ENCODE data around the gene PTPRN2. TPM values are rescaled to one million over a fixed set of nuclear protein-coding genes. Genes with fewer than 3 reads are reported as not detected.

The PTPRN2 gene
- polyA plus RNA-seq, 1 experiment, result 0.02 TPM

GRCh38 chr7:157674027-157674714, 913.5 kb downstream of the PTPRN2 start:
- Histone ChIP-seq H3K27me3 (ENCODE audit: control insufficient read depth, insufficient read depth, low read length) (no peaks in the 10 kb centered on the region), H3K27ac (ENCODE audit: low read depth, low read length) (no peak overlapping the region), H3K9me3 (ENCODE audit: control insufficient read depth, insufficient read depth, low read length) (peaks cover 79% of the 10 kb centered on the region), H3K4me3 (ENCODE audit: low read depth, low read length) (no peak overlapping the region)
- POLR2A ChIA-PET, result no interaction called here
- no peak for DNase-seq (ENCODE audit: low read depth, low spot score)
- CTCF ChIA-PET, result no interaction called here
- TF ChIP-seq CTCF (IDR thresholded peaks at IDR 0.05; ENCODE audit: low read depth, low read length), result no peak

GRCh38 chr7:157673573-157673972, 914.0 kb downstream of the PTPRN2 start:
- CTCF ChIA-PET, result no interaction called here
- Histone ChIP-seq H3K9me3 (ENCODE audit: control insufficient read depth, insufficient read depth, low read length) (peaks cover 85% of the 10 kb centered on the region), H3K27ac (ENCODE audit: low read depth, low read length) (no peak overlapping the region), H3K4me3 (ENCODE audit: low read depth, low read length) (no peak overlapping the region), H3K27me3 (ENCODE audit: control insufficient read depth, insufficient read depth, low read length) (no peaks in the 10 kb centered on the region)
- DNase-seq (ENCODE audit: low read depth, low spot score), result no peak
- POLR2A ChIA-PET, result no interaction called here
- no peak for TF ChIP-seq CTCF (IDR thresholded peaks at IDR 0.05; ENCODE audit: low read depth, low read length)

GRCh38 chr7:157671358-157672255, 916.0 kb downstream of the PTPRN2 start:
- H3K9me3 ChIP-seq (ENCODE audit: control insufficient read depth, insufficient read depth, low read length), result peaks cover 92% of the 10 kb centered on the region
- no peak overlapping the region for H3K27ac ChIP-seq (ENCODE audit: low read depth, low read length)
- H3K4me3 ChIP-seq (ENCODE audit: low read depth, low read length), result no peak overlapping the region
- ChIA-PET POLR2A (no interaction called here), CTCF (no interaction called here)
- no peak for TF ChIP-seq CTCF (IDR thresholded peaks at IDR 0.05; ENCODE audit: low read depth, low read length)
- H3K27me3 ChIP-seq (ENCODE audit: control insufficient read depth, insufficient read depth, low read length), result no peaks in the 10 kb centered on the region
- no peak for DNase-seq (ENCODE audit: low read depth, low spot score)

DNA sequence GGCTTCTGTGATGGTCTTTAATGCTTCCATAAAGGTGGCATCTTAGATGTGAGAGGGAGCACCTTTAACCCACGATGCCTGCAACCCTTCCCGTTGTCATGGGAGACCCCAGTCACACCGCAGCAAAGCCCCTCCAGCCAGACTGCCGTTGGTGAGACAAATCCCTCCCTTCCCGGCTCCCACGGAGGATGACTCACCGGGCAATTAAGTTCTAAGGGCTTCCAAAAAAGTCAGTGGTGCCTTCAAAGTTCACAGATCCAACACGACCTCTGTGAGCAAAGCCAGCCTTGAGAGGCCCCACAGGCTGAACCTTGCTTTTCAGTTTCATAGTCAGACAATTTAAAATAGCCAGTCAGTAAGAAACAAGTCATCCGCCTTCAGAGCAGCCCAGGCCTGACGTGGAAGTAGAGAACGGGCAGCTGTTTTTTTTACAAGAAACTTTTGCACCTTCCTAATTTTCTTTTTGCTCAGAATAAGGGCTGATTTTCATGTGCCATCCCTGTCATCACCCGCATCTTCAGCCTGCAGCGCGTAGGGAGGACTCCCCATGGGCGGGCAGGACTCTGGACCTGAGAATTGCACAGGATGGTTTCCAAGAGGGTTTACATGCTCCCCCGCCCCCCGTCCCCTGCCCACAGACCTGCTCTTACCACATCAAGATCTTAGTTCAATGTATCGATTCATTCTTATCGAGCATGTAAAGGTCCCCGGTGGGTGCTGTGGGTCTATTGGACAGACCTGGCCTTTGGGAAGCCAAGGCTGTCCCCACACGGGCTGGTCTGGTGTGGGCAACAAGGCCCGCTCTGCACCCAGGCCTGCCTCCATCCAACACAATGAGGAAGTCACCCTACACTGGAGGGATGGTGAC, 916.9 kb downstream of the PTPRN2 start:
- TF ChIP-seq CTCF (IDR thresholded peaks at IDR 0.05; ENCODE audit: low read depth, low read length), result no peak
- Histone ChIP-seq H3K9me3 (ENCODE audit: control insufficient read depth, insufficient read depth, low read length) (peaks cover 89% of the 10 kb centered on the region), H3K27me3 (ENCODE audit: control insufficient read depth, insufficient read depth, low read length) (no peaks in the 10 kb centered on the region), H3K27ac (ENCODE audit: low read depth, low read length) (no peak overlapping the region), H3K4me3 (ENCODE audit: low read depth, low read length) (no peak overlapping the region)
- ChIA-PET POLR2A (no interaction called here), CTCF (no interaction called here)
- no peak for DNase-seq (ENCODE audit: low read depth, low spot score)
